GM19372 (cell line): ENCODE data around the gene LMBRD1.
"Not testable (repeated sequence)": the region's sequence is repeated elsewhere in the genome, so short reads cannot be mapped to it uniquely, and the experiment has no call there.

Source experiments
- ATAC-seq: cut with Tn5 transposase; IDR thresholded peaks from one replicate; pipeline ENCODE4 v1.9.1; 2021; ENCODE audit warnings: mild to moderate bottlenecking, low read depth, moderate library complexity; ENCODE audit not compliant: unreplicated experiment

LMBRD1 gene

DNA sequence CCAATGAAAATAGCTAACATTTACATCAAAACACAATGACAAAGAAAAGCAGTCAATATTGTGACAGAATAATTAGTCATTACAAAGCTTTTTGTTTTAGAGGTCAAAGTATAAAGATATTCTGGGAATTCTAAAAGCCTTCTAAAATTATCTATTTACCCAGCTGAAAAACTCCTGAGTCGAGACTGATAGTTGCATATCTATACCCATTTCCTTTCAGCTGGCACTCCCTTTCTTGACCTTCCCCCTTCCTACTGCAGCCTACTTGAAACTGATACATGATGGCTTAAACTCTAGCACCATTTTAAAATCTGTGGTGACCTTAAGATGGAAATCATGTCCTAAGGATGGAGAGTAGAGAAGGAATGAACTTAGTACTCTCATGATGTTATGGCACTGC is 38.6 kb downstream of the LMBRD1 start:
- no peak for ATAC-seq

DNA sequence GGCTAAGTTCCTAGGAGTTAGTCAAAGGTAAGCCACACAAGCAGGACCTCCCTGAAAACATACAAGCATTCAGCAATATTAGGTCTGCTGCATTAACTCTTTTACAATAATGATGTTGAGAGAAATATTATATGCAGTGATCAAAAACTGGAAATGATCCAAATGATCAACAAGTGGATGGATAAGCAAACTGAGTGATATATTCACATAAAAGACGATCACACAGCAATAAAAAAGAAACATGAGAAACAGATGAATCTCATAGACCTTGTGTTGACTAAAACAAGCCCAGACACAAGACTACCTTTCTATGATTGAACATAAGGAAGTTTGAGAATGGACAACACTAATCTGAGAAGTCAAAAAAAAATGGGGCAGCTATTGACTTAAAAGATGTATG is 39.9 kb downstream of the LMBRD1 start:
- no peak for ATAC-seq

DNA sequence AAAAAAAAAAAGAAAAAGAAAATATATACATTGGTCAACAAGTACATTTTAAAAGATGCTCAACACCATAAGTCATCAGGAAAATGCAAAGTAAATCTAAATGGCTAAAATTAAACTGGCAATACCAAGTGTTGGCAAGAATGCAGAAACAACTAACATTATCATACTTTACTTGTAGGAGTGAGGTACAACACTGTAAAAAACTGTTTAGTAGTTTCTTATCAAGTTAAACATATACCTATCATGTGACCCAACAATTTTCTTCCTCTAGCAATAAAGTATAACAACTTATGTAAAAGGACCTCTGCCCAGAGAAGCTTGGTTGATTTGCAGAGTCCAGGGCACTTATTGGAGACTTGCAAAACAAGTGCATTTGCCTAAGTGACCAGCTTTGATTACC is 40.4 kb downstream of the LMBRD1 start:
- no peak for ATAC-seq

DNA sequence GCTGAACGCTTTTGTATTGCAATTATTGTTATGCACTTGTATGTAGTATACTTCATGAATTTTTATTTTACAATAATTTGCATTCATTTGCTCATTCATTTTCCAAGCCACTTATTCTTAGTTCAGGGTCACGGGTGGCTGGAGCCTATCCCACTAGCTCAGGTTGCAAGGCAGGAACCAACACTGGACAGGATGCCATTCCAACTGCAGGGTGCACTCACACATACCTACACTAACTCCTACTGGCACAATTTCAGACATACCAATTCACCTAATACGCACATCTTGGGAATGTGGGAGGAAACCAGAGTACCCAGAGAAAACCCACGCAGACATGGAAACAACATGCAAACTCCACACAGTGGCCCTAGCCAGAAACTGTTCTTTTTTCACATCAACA is 61.8 kb downstream of the LMBRD1 start:
- ATAC-seq, result no peak

DNA sequence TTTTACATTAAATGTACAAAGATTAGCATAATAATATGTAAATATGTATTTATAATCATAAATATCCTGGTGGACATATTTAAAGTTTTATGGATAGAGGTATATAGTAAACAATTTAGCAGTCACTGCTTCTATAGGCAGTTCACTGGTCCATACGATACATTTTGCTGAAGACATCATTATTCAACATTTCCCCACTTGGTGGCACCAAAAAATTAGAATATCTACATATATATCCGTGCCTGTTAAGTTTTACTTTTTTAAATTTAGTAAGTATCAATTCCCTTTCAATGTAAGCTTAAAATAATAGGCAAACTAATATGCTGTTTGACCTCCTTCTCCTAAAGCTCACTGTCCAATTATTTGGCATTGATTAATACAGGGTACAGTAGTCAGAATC is 64.2 kb downstream of the LMBRD1 start:
- peak; percentile 81 for ATAC-seq

DNA sequence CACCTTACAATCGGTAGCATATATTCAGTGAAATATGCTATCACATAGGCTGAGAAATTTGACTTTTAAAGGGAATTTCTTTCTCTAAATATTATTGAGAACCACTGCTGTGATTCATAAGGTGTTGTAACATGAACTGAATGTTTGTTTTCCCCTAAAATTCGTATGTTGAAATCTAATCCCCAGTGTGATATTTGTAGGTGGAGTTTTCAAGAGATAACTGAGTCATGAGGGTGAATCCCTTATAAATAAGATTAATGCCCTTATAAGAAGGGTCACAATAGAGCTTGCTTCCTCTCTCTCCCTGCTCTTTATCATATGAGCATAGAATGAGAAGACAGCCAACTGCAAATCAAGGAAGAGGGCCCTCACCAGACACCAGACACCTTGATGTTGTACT is 64.8 kb downstream of the LMBRD1 start:
- ATAC-seq, result no peak

DNA sequence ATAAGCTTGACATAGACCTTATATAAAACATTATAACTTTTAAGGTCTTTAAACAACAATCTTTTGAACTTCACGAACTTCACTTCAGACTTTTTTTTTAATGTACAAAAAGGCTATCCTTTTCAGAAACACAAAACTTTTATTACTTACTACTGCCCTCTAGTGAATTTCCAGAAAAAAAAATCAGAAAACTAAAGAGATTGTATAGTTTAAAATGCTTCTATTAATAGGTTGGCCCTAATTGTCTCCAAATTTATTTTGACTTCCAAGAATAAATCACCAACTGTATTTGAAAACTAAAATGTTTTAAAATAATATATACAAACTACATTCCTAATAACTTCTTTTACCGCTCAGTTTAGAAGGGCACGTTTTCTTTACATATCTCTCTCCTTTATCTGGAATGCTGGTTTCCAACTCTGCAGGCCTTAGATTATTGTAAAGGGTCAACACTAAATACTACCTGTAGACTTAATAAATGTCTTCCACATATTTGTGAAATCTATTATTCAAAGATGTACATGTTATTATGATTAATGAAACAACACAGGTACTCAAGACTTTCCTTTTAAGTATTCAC is 66.8 kb downstream of the LMBRD1 start:
- ATAC-seq, result no peak

DNA sequence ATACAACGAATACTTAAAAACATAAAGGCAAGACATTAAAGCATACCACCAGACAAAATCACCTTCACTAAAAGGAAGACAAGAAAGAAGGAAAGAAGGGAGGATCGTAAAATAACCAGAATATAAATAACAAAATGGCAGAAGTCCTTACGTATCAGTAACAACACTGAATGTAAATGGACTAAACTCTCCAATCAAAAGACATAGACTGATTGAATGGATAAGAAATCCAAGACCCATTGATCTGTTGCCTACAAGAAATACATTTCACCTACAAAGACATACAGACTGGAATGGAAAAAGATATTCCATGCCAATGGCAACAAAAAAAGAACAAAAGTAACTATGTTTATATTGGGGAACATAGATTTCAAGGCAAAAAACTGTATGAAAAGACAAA is 74.1 kb downstream of the LMBRD1 start:
- ATAC-seq, result no peak

DNA sequence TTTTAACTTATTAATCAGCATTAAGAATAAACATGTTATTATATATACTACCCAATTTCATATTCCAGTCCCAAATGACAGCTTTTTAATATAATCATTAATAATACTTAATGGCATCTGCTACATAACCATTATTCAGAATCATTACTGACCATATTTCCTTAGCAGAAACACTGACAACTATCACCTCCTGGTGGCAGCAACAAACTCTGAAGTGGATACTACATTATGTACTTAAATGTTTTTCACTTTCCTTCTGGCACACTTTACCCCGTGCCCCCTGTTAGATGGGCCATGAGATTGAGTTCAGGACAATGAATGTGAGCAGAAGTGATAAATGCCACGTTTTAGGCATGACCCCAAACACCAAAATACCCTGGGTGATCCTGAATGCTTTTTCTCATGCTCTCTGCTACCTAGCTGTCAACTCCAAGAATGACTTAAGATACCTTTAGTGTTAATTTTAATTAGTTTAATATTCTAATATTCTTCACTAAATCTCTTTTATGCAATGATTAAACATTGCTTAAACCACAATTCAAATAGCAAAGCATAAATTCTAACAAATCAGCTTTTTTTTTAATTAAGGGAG is 77.1 kb downstream of the LMBRD1 start:
- peak; percentile 64 for ATAC-seq

DNA sequence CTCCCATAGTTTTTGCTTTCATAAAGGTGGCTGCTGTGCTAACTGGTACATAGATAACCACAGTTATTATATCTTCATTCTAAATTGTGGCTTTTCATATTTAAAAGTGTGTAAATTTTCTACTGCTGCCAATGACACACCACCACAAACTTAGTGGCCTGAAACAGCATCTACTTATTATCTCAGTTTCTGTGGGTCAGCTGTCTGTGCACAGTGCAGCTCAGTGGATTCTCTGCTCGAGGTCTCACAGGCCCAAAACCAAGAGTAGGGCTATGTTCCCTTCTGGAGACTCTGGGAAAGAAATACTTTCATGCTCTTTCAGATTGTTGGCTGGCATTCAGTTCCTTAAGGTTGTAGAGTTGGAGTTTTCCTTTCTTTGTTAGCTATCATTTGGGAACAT is 90.1 kb downstream of the LMBRD1 start:
- ATAC-seq, result no peak

DNA sequence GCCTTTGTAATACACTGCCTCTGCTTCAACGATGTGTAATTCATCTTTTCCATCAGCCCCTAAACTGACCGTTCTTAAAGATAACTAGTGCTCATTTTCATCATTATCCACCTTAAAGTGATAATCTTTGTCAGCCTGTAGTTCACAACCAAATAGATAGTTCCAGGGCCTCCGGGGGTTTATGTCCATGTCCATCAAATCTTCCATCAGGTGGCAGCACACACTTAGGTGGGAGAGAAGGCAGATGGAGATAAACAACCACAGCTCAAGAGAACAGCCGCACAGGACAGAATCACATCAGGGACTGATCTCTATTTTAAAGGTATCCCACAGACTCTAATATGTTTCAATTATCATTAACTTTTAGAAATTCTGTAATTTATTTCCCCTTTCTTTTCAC is 90.9 kb downstream of the LMBRD1 start:
- ATAC-seq, result no peak

DNA sequence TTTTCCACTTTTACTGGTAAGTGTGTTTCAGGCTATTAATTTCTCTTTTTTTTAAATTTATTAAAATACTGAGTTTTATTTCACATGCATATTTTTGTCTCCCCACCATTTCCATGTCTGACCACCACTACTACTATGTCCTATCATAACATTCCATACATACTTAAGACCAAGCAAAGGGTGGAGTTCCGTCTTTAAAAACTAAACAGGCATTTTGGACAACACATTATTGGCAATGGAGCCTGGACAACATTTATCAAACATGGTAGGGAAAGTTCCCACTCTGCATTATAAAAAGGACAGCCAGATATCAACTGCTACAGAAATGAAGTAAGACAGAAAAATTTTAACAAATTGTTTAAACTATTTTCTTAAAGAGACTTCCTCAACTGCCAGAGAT is 91.9 kb downstream of the LMBRD1 start:
- no peak for ATAC-seq

DNA sequence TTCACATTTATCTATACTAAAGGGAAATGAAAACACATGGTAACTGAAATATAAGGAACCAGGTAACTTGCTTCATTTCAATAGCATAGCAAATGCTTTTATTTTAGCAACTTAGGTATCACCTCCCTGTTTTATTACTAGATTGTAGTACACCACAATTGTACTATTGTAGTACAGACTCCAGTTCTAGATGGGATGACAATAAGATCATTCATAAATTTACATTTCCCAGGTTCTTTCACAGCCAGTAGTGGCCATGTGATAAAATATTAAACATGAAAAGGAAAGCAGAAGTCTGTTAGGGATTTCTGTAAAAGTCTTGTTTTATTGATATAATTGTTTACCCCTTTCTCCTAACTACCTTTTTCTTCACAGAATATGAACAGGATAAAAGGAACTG is 97.2 kb downstream of the LMBRD1 start:
- no peak for ATAC-seq

DNA sequence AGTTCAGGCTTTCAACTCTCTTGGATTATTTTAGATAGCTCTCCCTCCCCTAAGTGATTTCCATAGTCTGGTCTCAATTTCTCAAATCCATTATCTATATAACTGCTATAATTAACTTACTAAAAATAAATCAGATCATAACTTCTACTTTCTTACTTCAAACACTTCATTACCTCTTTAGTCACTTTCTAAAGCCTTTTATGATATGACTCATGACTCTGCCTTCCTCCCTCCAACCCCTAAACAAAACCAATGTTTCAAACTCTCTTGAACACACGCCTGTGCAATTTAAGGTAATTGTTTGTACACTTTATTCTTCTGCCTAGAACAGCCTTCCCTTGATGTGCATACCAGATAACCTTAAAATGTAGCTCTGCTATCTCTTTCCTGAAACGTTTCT is 100.5 kb downstream of the LMBRD1 start:
- ATAC-seq, result peak; percentile 68

DNA sequence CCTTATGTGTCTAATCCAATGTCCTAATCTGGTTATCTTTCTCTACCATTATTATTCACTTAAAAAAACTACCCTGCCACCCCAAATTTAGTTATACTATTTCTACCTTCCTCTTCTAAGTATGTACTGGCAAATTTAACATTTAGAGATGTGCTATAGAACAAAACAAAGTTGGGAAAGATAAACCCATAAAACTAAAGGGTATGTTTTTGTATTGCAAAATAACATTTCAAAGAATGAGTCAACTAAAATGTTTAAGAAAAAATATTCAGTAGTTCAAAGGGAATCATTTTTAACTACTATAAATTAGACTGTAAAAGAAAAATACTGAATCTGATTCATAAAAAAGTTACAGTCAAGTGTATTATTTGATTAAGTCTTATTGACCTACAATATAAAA is 103.0 kb downstream of the LMBRD1 start:
- no peak for ATAC-seq

DNA sequence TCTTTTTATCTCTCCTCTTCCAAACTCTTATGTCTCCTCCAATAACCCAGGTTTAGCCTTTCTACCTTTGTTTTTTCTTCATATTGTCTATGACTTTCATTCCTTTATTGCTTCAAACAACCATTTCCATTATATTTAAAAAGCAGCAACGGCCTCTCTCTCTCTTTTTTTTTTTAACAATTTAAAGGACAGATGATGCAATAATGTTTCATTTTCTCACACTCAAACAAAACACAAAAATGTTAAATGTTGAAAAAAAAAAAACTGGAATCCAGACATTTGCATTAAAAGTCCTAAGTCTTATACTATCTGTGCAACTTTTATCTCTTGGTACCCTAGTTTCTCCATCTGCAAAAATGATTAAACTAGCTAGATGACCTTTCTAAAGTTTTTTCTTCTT is 105.8 kb downstream of the LMBRD1 start:
- ATAC-seq, result no peak

DNA sequence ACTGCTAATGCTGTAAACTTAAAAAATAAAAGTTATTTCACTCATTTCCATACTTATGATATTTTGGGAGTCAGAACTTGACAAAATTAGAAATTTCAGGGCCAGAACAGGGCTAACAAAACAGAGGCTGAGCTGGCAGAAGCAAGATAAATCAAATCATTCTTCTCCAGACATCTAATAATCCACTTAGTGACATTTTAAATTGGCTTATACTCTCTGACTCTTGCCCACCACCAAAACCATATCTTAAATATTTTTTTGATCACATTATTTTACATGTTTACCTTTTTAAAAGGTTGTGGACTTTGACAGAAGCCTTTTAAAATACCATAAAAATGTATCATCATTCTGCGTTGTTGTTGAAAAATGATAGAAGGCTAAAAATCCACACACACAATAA is 116.5 kb downstream of the LMBRD1 start:
- ATAC-seq, result no peak

DNA sequence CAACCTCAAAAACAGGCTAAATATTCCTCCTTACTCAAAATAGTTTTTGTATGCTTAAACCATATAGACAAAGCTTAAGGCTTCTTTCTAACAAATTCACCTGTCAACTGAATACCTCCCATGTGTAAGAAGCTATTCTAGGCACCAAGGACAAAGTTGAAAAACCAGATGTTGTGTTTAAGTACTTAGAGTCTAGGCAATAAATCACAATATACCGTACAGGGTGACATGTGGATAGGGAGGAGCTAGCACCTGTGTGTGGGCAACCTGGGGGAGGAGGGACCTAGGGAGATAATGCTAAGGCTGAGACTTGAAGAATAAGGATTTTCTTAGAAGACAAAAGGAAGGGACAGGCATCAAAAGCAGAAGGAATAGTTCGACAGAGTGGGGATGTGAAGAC is 123.5 kb downstream of the LMBRD1 start:
- ATAC-seq, result no peak

DNA sequence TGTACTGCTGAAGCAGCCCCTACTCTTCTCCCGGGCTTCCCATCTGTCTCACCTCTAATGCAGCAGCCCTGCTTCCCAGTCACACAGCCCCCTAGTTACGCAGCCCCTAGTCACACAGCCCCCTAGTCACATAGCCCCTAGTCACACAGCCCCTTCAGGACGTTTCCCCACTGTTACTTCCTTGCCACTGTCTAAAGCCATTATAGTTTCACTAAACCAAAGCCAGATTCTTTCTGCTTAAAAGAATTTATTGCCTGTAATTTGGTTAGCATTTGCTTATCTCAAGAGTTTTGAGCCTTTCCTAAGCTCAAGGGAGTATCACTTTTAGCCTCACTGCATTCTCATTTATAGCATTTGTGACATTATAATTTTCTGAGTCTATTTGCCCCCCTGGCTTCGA is 127.9 kb downstream of the LMBRD1 start:
- no peak for ATAC-seq

DNA sequence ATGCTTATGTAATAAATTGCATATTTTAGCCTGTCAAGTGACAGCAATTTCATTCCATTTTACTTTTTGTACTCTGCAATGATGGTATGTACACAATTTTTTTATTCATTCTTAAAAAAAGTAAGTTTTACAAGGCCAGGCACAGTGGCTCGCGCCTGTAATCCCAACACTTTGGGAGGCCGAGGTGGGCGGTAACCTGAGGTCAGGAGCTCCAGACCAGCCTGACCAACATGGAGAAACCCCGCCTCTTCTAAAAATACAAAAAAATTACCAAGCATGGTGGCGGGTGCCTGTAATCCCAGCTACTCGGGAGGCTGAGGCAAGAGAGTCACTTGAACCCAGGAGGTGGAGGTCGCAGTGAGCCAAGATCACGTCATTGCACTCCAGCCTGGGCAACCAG is 130.0 kb downstream of the LMBRD1 start:
- ATAC-seq, result not testable (repeated sequence)

DNA sequence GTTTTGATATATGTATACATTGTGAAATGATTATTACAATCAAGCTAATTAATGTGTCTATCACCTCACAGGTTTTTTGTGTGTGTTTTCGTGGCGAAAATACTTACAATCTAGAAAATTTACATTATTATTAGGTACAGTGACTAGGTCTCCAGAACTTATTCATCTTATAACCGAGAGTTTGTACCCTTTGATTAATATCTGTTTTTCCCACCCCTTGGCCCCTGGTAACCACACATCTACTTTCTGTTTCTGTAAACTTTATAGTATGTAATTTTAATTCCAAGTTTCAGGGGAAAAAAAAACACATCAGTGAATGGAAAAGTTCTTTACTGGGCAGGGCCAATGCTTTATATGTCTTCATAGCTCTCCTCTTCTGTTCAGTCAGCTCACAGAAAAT is 131.4 kb downstream of the LMBRD1 start:
- no peak for ATAC-seq

DNA sequence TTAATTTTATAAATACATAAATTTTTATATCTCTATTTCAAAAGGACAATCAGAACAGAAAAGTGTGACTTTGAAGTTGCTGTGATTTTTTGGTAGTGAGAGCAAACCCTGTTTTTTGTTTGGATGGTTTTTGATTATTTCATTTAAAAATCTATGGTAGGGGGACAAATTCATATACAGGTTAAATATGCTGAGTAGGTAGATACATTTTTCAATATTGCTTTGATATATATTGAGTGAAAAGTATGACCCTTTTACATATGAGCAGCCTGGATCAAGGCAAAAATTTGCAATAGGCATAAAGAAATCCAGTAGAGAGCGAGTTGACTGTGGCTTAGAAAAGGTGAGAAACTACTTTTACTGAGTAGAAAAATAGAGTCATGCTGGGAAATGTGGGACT is 132.3 kb downstream of the LMBRD1 start:
- no peak for ATAC-seq

DNA sequence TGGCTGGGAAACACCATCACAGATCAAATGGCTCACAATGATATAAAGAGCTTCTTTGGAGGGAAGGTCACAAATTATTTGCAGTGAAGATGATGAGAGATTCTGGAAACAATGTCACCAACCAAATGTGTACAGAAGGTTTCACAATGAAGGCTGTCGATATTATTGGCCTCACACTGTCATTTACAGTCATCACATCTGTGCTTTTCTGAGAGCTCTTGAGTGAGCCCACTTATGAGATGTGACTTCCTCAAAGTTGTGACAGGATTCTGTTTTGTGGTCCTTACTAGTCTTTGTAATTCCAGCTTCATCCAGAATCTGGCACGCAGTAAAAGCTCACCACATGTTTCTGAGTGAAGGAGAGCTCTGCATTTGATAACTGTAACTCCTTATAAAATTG is 133.6 kb downstream of the LMBRD1 start:
- ATAC-seq, result no peak
